Epithelial cell of proximal tubule (primary cell): ENCODE measurements around the gene TLK1. TPM values are rescaled to one million over a fixed set of nuclear protein-coding genes. Genes with fewer than 3 reads are reported as not detected.

Source experiments
- DNase-seq: peaks from one replicate; pipeline ENCODE4 v3.0.0-alpha.2; 2011; ENCODE audit warnings: low read depth
- H3K4me3 ChIP-seq: 2 replicates; pipeline ENCODE4 v1.5.1; 2011; ENCODE audit warnings: low read depth, mild to moderate bottlenecking, low read length
- CTCF ChIP-seq: conservative IDR thresholded peaks from 2 replicates; pipeline ENCODE4 v1.5.1; 2012; ENCODE audit warnings: low read depth, mild to moderate bottlenecking, low read length
- total RNA-seq: library from RNA; depleted of rRNA; stranded (reverse); fragments of >200 nt; gene quantifications from 2 replicates; pipeline ENCODE4 v1.2.3, GENCODE V29; 2015

Gene TLK1
- total RNA-seq, 1 donor from 2014 or later = 10.7 TPM

- no peak for TF ChIP-seq CTCF
- H3K4me3 ChIP-seq = no peak overlapping the region
- no peak for DNase-seq
Measured at GRCh38 chr2:171042253-171042969, 118.3 kb downstream of the TLK1 start.

- TF ChIP-seq CTCF = no peak
Measured at GRCh38 chr2:171036532-171036931, 124.2 kb downstream of the TLK1 start.

GRCh38 chr2:171034315-171034714, 126.4 kb downstream of the TLK1 start:
- H3K4me3 ChIP-seq = no peak overlapping the region
- DNase-seq = no peak
- TF ChIP-seq CTCF = no peak

More at GRCh38 chr2:171036532-171036931, 124.2 kb downstream of the TLK1 start:
- DNase-seq = no peak
- no peak overlapping the region for H3K4me3 ChIP-seq

GRCh38 chr2:171025214-171025613, 135.5 kb downstream of the TLK1 start:
- DNase-seq = no peak
- TF ChIP-seq CTCF = no peak

GRCh38 chr2:171018522-171018921, 142.2 kb downstream of the TLK1 start:
- no peak overlapping the region for H3K4me3 ChIP-seq
- TF ChIP-seq CTCF = no peak
- no peak for DNase-seq

More at GRCh38 chr2:171025214-171025613, 135.5 kb downstream of the TLK1 start:
- no peak overlapping the region for H3K4me3 ChIP-seq

- no peak overlapping the region for H3K4me3 ChIP-seq
- DNase-seq = no peak
- no peak for TF ChIP-seq CTCF
Measured at GRCh38 chr2:171016125-171016524, 144.6 kb downstream of the TLK1 start.

- no peak for DNase-seq
- no peak overlapping the region for H3K4me3 ChIP-seq
- no peak for TF ChIP-seq CTCF
Measured at GRCh38 chr2:171013851-171014250, 146.8 kb downstream of the TLK1 start.
